ENCODE measurements around the gene TERT. TPM values are rescaled to one million over a fixed set of nuclear protein-coding genes. Genes with fewer than 3 reads are reported as not detected.

TERT gene
- total and polyA plus RNA-seq, 2 experiments from 2014 or later: not detected

DNA sequence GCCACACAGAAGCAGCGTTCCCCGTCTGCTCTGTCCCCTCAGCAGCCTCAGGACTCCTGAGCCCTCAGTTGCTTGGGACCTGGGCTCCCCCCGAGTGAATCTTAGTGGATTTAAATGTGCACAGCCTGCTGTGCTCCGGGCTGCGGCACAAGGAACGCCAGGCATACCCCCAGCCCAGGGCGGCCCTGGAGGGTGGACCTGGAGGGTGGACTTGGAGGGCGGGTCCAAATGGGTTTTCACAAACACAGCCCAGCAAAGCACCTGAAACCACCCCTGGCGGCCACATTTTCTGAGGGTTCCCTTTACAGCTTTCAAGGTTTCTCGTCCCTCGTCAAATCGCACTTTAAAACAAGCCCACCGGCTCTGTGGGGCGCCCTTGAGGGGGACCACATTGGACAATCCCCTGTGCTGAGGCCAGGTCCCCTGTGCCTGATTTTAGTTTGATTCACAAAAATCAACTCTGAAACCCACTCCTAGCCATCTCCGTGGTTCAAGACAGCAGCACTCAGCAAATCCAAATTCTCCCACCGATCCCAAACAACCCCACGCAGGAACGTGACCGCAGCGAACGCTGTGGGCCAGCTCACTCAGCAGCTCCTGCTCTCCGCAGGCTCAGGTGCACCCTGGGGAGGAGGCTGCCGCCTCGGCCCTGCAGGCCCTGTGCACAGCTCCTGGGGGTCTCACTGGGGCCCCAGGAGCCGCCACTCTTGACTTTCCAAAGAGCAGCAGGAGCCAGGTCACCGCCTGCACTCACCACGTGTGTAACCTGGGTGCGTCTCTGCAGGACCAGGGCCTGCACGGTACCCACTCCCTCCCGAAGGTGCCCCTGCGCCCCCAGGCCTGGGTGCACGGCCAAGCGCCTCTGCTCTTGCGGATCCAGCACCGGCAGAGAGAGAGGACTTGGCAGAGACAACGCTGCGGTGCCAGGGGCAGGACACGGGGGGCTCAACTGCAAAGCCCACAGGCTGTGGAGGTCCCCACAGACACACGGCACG is 29.1 kb downstream of the TERT start:
- Histone ChIP-seq H3K9me2 (ENCODE audit: insufficient read depth) (no peaks in the 10 kb centered on the region), H3K9me3 (ENCODE audit: low read depth) (no peaks in the 10 kb centered on the region), H3K4me2 (ENCODE audit: unreplicated experiment) (no peak overlapping the region), H3K9ac (no peak overlapping the region), H3K27ac (no peak overlapping the region), H3K27me3 (replicated peaks; ENCODE audit: insufficient read depth) (no peaks in the 10 kb centered on the region), H3K36me3 (ENCODE audit: low read depth) (no peaks in the 10 kb centered on the region), H4K20me1 (ENCODE audit: insufficient read depth) (no peaks in the 10 kb centered on the region), H3K4me1 (ENCODE audit: insufficient read depth) (no peaks in the 10 kb centered on the region), H3F3A (ENCODE audit: insufficient read depth) (no peaks in the 10 kb centered on the region), H3K4me3 (no peak overlapping the region), H2AFZ (no peak overlapping the region), H3K79me2 (ENCODE audit: insufficient read depth) (no peaks in the 10 kb centered on the region)
- WGBS, 2 experiments (ENCODE audit: low coverage in 1 of 2, low lambda C conversion rate in 2 of 2, missing lambda C conversion rate in 2 of 2): 59 to 61% methylated on average over 37 to 40 of the region's 40 CpGs
- no peak for DNase-seq
- in situ Hi-C loops (cut with MboI): no loop called here
- TF ChIP-seq EZH2phosphoT487 (IDR thresholded peaks at IDR 0.05; ENCODE audit: insufficient read depth, low read depth) (no peak), EZH2 (IDR thresholded peaks at IDR 0.05; ENCODE audit: insufficient read depth, poor library complexity, severe bottlenecking) (no peak)

GRCh38 chr5:1265026-1265425 is 29.8 kb downstream of the TERT start:
- Histone ChIP-seq H2AFZ (no peak overlapping the region), H3F3A (ENCODE audit: insufficient read depth) (no peaks in the 10 kb centered on the region), H3K27me3 (replicated peaks; ENCODE audit: insufficient read depth) (no peaks in the 10 kb centered on the region), H3K4me2 (ENCODE audit: unreplicated experiment) (no peak overlapping the region), H3K4me3 (no peak overlapping the region), H3K4me1 (ENCODE audit: insufficient read depth) (no peaks in the 10 kb centered on the region), H3K27ac (no peak overlapping the region), H4K20me1 (ENCODE audit: insufficient read depth) (no peaks in the 10 kb centered on the region), H3K9me2 (ENCODE audit: insufficient read depth) (no peaks in the 10 kb centered on the region), H3K36me3 (ENCODE audit: low read depth) (no peaks in the 10 kb centered on the region), H3K79me2 (ENCODE audit: insufficient read depth) (no peaks in the 10 kb centered on the region), H3K9me3 (ENCODE audit: low read depth) (no peaks in the 10 kb centered on the region), H3K9ac (no peak overlapping the region)
- TF ChIP-seq EZH2phosphoT487 (IDR thresholded peaks at IDR 0.05; ENCODE audit: insufficient read depth, low read depth) (no peak), EZH2 (IDR thresholded peaks at IDR 0.05; ENCODE audit: insufficient read depth, poor library complexity, severe bottlenecking) (no peak)
- DNase-seq: no peak
- in situ Hi-C loops (cut with MboI): no loop called here
- 58 to 60% methylated on average over 10 to 15 of the region's 15 CpGs for WGBS, 2 experiments (ENCODE audit: low coverage in 1 of 2, low lambda C conversion rate in 2 of 2, missing lambda C conversion rate in 2 of 2)

DNA sequence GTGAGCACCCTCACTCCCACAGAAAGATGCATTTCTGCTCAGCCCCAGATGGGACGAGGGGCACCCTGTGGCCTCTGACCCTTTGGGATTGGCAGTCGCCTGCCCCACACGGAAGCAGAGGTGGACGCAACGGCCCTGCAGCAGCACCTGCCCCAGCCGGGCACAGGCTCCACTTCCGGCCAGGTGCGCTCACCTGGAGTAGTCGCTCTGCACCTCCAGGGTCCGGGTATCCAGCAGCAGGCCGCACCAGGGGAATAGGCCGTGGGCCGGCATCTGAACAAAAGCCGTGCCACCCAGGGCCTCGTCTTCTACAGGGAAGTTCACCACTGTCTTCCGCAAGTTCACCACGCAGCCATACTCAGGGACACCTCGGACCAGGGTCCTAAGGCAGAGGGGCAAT is 30.7 kb downstream of the TERT start:
- no peaks in the 10 kb centered on the region for H3K27me3 ChIP-seq (replicated peaks; ENCODE audit: insufficient read depth)
- no peaks in the 10 kb centered on the region for H3K36me3 ChIP-seq (ENCODE audit: low read depth)
- no peaks in the 10 kb centered on the region for H3K79me2 ChIP-seq (ENCODE audit: insufficient read depth)
- no peak overlapping the region for H3K27ac ChIP-seq
- no peak overlapping the region for H3K4me2 ChIP-seq (ENCODE audit: unreplicated experiment)
- H3K4me1 ChIP-seq (ENCODE audit: insufficient read depth): no peaks in the 10 kb centered on the region
- in situ Hi-C loops (cut with MboI): no loop called here
- no peaks in the 10 kb centered on the region for H3F3A ChIP-seq (ENCODE audit: insufficient read depth)
- no peaks in the 10 kb centered on the region for H3K9me2 ChIP-seq (ENCODE audit: insufficient read depth)
- H3K9me3 ChIP-seq (ENCODE audit: low read depth): no peaks in the 10 kb centered on the region
- WGBS, 2 experiments (ENCODE audit: low coverage in 1 of 2, low lambda C conversion rate in 2 of 2, missing lambda C conversion rate in 2 of 2): 63 to 66% methylated on average over 18 of the region's 18 CpGs
- no peak overlapping the region for H2AFZ ChIP-seq
- H3K4me3 ChIP-seq: no peak overlapping the region
- no peak overlapping the region for H3K9ac ChIP-seq
- no peak for DNase-seq
- no peaks in the 10 kb centered on the region for H4K20me1 ChIP-seq (ENCODE audit: insufficient read depth)
- TF ChIP-seq EZH2phosphoT487 (IDR thresholded peaks at IDR 0.05; ENCODE audit: insufficient read depth, low read depth) (no peak), EZH2 (IDR thresholded peaks at IDR 0.05; ENCODE audit: insufficient read depth, poor library complexity, severe bottlenecking) (no peak)

- Histone ChIP-seq H3K9ac (no peak overlapping the region), H3K36me3 (ENCODE audit: low read depth) (no peaks in the 10 kb centered on the region), H3F3A (ENCODE audit: insufficient read depth) (no peaks in the 10 kb centered on the region), H3K9me3 (ENCODE audit: low read depth) (no peaks in the 10 kb centered on the region), H3K27me3 (replicated peaks; ENCODE audit: insufficient read depth) (no peaks in the 10 kb centered on the region), H2AFZ (no peak overlapping the region), H3K27ac (no peak overlapping the region), H3K4me3 (no peak overlapping the region), H3K4me1 (ENCODE audit: insufficient read depth) (no peaks in the 10 kb centered on the region), H4K20me1 (ENCODE audit: insufficient read depth) (no peaks in the 10 kb centered on the region), H3K79me2 (ENCODE audit: insufficient read depth) (no peaks in the 10 kb centered on the region), H3K4me2 (ENCODE audit: unreplicated experiment) (no peak overlapping the region), H3K9me2 (ENCODE audit: insufficient read depth) (no peaks in the 10 kb centered on the region)
- DNase-seq: peak; percentile 26
- TF ChIP-seq EZH2 (IDR thresholded peaks at IDR 0.05; ENCODE audit: insufficient read depth, poor library complexity, severe bottlenecking) (no peak), EZH2phosphoT487 (IDR thresholded peaks at IDR 0.05; ENCODE audit: insufficient read depth, low read depth) (no peak)
- WGBS, 2 experiments (ENCODE audit: low coverage in 1 of 2, low lambda C conversion rate in 2 of 2, missing lambda C conversion rate in 2 of 2): 0 to 15% methylated on average over 1 of the region's 1 CpG
- in situ Hi-C loops (cut with MboI): no loop called here
Observed at GRCh38 chr5:1262381-1262780, 32.5 kb downstream of the TERT start.
